Measurements from ENCODE around the gene NRXN3.

- TF ChIP-seq, protein P1, sequence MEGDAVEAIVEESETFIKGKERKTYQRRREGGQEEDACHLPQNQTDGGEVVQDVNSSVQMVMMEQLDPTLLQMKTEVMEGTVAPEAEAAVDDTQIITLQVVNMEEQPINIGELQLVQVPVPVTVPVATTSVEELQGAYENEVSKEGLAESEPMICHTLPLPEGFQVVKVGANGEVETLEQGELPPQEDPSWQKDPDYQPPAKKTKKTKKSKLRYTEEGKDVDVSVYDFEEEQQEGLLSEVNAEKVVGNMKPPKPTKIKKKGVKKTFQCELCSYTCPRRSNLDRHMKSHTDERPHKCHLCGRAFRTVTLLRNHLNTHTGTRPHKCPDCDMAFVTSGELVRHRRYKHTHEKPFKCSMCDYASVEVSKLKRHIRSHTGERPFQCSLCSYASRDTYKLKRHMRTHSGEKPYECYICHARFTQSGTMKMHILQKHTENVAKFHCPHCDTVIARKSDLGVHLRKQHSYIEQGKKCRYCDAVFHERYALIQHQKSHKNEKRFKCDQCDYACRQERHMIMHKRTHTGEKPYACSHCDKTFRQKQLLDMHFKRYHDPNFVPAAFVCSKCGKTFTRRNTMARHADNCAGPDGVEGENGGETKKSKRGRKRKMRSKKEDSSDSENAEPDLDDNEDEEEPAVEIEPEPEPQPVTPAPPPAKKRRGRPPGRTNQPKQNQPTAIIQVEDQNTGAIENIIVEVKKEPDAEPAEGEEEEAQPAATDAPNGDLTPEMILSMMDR (tag by site-specific recombination; IDR thresholded peaks at IDR 0.05) = no peak
- TF ChIP-seq ZNF521 (tag by site-specific recombination; IDR thresholded peaks at IDR 0.05) = no peak
- TF ChIP-seq ZBTB21 (tag by site-specific recombination; IDR thresholded peaks at IDR 0.05) = no peak
- TF ChIP-seq, protein P2, sequence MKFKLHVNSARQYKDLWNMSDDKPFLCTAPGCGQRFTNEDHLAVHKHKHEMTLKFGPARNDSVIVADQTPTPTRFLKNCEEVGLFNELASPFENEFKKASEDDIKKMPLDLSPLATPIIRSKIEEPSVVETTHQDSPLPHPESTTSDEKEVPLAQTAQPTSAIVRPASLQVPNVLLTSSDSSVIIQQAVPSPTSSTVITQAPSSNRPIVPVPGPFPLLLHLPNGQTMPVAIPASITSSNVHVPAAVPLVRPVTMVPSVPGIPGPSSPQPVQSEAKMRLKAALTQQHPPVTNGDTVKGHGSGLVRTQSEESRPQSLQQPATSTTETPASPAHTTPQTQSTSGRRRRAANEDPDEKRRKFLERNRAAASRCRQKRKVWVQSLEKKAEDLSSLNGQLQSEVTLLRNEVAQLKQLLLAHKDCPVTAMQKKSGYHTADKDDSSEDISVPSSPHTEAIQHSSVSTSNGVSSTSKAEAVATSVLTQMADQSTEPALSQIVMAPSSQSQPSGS (tag by site-specific recombination; IDR thresholded peaks at IDR 0.05; ENCODE audit: low read depth) = no peak
- no peak for TF ChIP-seq ZNF292 (tag by site-specific recombination; IDR thresholded peaks at IDR 0.05; ENCODE audit: borderline replicate concordance, low read depth)
- no peak for TF ChIP-seq TCF7L2 (IDR thresholded peaks at IDR 0.05; ENCODE audit: borderline replicate concordance, low read depth, low read length)
- TF ChIP-seq ZNF510 (tag by site-specific recombination; IDR thresholded peaks at IDR 0.05; ENCODE audit: insufficient replicate concordance) = no peak
- TF ChIP-seq, protein P3, sequence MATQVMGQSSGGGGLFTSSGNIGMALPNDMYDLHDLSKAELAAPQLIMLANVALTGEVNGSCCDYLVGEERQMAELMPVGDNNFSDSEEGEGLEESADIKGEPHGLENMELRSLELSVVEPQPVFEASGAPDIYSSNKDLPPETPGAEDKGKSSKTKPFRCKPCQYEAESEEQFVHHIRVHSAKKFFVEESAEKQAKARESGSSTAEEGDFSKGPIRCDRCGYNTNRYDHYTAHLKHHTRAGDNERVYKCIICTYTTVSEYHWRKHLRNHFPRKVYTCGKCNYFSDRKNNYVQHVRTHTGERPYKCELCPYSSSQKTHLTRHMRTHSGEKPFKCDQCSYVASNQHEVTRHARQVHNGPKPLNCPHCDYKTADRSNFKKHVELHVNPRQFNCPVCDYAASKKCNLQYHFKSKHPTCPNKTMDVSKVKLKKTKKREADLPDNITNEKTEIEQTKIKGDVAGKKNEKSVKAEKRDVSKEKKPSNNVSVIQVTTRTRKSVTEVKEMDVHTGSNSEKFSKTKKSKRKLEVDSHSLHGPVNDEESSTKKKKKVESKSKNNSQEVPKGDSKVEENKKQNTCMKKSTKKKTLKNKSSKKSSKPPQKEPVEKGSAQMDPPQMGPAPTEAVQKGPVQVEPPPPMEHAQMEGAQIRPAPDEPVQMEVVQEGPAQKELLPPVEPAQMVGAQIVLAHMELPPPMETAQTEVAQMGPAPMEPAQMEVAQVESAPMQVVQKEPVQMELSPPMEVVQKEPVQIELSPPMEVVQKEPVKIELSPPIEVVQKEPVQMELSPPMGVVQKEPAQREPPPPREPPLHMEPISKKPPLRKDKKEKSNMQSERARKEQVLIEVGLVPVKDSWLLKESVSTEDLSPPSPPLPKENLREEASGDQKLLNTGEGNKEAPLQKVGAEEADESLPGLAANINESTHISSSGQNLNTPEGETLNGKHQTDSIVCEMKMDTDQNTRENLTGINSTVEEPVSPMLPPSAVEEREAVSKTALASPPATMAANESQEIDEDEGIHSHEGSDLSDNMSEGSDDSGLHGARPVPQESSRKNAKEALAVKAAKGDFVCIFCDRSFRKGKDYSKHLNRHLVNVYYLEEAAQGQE (tag by site-specific recombination; IDR thresholded peaks at IDR 0.05) = no peak
- TF ChIP-seq GLIS2 (tag by site-specific recombination; IDR thresholded peaks at IDR 0.05) = no peak
- no peak for TF ChIP-seq ZNF23 (tag by site-specific recombination; IDR thresholded peaks at IDR 0.05; ENCODE audit: borderline replicate concordance)
- no peak for TF ChIP-seq ZNF585B (tag by site-specific recombination; IDR thresholded peaks at IDR 0.05)
- no peak for TF ChIP-seq ZNF16 (tag by site-specific recombination; IDR thresholded peaks at IDR 0.05; ENCODE audit: low read depth)
- no peak for TF ChIP-seq ZBTB20 (tag by site-specific recombination; IDR thresholded peaks at IDR 0.05)
- no peak for TF ChIP-seq ZFP37 (tag by site-specific recombination; IDR thresholded peaks at IDR 0.05)
These were observed 909.9 kb downstream of the NRXN3 start for GRCh38 chr14:79080040-79080439.
